GM23338 (cell line): ENCODE results near the gene CTBP2. TPM values are rescaled to one million over a fixed set of nuclear protein-coding genes. Genes with fewer than 3 reads are reported as not detected.

Experiments
- ATAC-seq: fragments of 200-7000 bp; cut with Tn5 transposase; 3 replicates; pipeline ENCODE4 v1.9.1; 2020
- DNase-seq: peaks from one replicate; pipeline ENCODE4 v3.0.0-alpha.2; 2015; ENCODE audit warnings: low spot score
- H2AFZ ChIP-seq: fragments of 200-600 bp; sonication (generic); 2 replicates; pipeline ENCODE4 v1.8.0; 2016; ENCODE audit warnings: antibody characterized with exemption, mild to moderate bottlenecking, moderate library complexity
- H3F3A ChIP-seq: fragments of 200-600 bp; sonication (generic); replicated peaks from 2 replicates; pipeline ENCODE4 v1.8.0; 2017; ENCODE audit warnings: antibody characterized with exemption, mixed run types, low read depth
- H3K27ac ChIP-seq: fragments of 200-600 bp; sonication (generic); 2 replicates; pipeline ENCODE4 v1.6.1; 2016; ENCODE audit warnings: low read depth
- H3K27me3 ChIP-seq: fragments of 200-600 bp; sonication (generic); 2 replicates; pipeline ENCODE4 v1.8.0; 2016; ENCODE audit warnings: mild to moderate bottlenecking, mixed run types, moderate library complexity; ENCODE audit not compliant: insufficient read depth
- H3K36me3 ChIP-seq: fragments of 200-600 bp; sonication (generic); 2 replicates; pipeline ENCODE4 v1.8.0; 2016; ENCODE audit warnings: mild to moderate bottlenecking; ENCODE audit not compliant: insufficient read depth
- H3K4me1 ChIP-seq: fragments of 200-600 bp; sonication (generic); 2 replicates; pipeline ENCODE4 v1.8.0; 2016; ENCODE audit warnings: mild to moderate bottlenecking, moderate library complexity; ENCODE audit not compliant: insufficient read depth
- H3K4me2 ChIP-seq: fragments of 200-600 bp; sonication (generic); 2 replicates; pipeline ENCODE4 v1.7.1; 2017; ENCODE audit warnings: mixed run types
- H3K4me3 ChIP-seq: fragments of 200-600 bp; sonication (generic); 2 replicates; pipeline ENCODE4 v1.6.1; 2016; ENCODE audit warnings: mixed run types
- H3K79me2 ChIP-seq: fragments of 200-600 bp; sonication (generic); replicated peaks from 2 replicates; pipeline ENCODE4 v1.8.0; 2017; ENCODE audit warnings: mild to moderate bottlenecking; ENCODE audit not compliant: insufficient read depth
- H3K9me2 ChIP-seq: fragments of 200-600 bp; sonication (generic); 2 replicates; pipeline ENCODE4 v1.8.0; 2017; ENCODE audit not compliant: insufficient read depth
- H4K20me1 ChIP-seq: fragments of 200-600 bp; sonication (generic); replicated peaks from 2 replicates; pipeline ENCODE4 v1.8.0; 2017; ENCODE audit warnings: mild to moderate bottlenecking; ENCODE audit not compliant: insufficient read depth
- H3K27ac Mint-ChIP-seq: 2 replicates; pipeline ENCODE4 v1.8.0; 2020; ENCODE audit warnings: inconsistent platforms, mild to moderate bottlenecking, moderate library complexity, mixed read lengths
- H3K27me3 Mint-ChIP-seq: 3 replicates; pipeline ENCODE4 v1.8.0; 2022; ENCODE audit warnings: low read depth, mild to moderate bottlenecking, moderate library complexity, mixed read lengths, inconsistent platforms; ENCODE audit not compliant: insufficient read depth, poor library complexity
- H3K36me3 Mint-ChIP-seq: 3 replicates; pipeline ENCODE4 v1.8.0; 2021; ENCODE audit warnings: low read depth, mild to moderate bottlenecking, inconsistent platforms, moderate library complexity, mixed read lengths
- H3K4me1 Mint-ChIP-seq: 3 replicates; pipeline ENCODE4 v1.8.0; 2020; ENCODE audit warnings: mild to moderate bottlenecking, inconsistent platforms, mixed read lengths
- H3K4me3 Mint-ChIP-seq: 3 replicates; pipeline ENCODE4 v1.8.0; 2021; ENCODE audit warnings: moderate library complexity, mild to moderate bottlenecking, inconsistent platforms, mixed read lengths
- H3K9me3 Mint-ChIP-seq: 3 replicates; pipeline ENCODE4 v1.8.0; 2020; ENCODE audit warnings: moderate library complexity, mild to moderate bottlenecking, inconsistent platforms, mixed read lengths
- JUNB ChIP-seq: IDR thresholded peaks from one replicate; pipeline ENCODE4 v1.6.1; 2016; ENCODE audit warnings: antibody characterized with exemption; ENCODE audit not compliant: unreplicated experiment
- POLR2AphosphoS5 ChIP-seq: IDR thresholded peaks from 2 replicates; pipeline ENCODE4 v1.6.1; 2016; ENCODE audit warnings: antibody characterized with exemption, low read depth
- STAT1 ChIP-seq: IDR thresholded peaks from one replicate; pipeline ENCODE4 v1.6.1; 2016; ENCODE audit warnings: antibody characterized with exemption; ENCODE audit not compliant: unreplicated experiment
- ZNF114 ChIP-seq: fragments of 250-450 bp; sonication (Bioruptor Pico); IDR thresholded peaks from 2 replicates; pipeline ENCODE4 v1.5.0; 2020; ENCODE audit warnings: mild to moderate bottlenecking, moderate library complexity
- ZNF331 ChIP-seq: fragments of 250-450 bp; sonication (Bioruptor Pico); IDR thresholded peaks from 2 replicates; pipeline ENCODE4 v1.5.0; 2020; ENCODE audit warnings: low read depth, mild to moderate bottlenecking, moderate library complexity
- polyA plus RNA-seq: library from polyadenylated mRNA; unstranded; fragments of >200 nt; fragmentation: Nextera tagmentation; extraction: Ambion mirVana; gene quantifications from 2 replicates; pipeline ENCODE4 v1.2.1, GENCODE V29; 2016
- total RNA-seq: library from RNA; depleted of rRNA; stranded (reverse); fragments of >200 nt; shearing (Covaris generic); gene quantifications from 2 replicates; pipeline ENCODE4 v1.2.3, GENCODE V29; 2014
- TF ChIP-seq, protein P1 (sequence below): fragments of 250-450 bp; sonication (Bioruptor Pico); IDR thresholded peaks from 2 replicates; pipeline ENCODE4 v1.5.0; 2020; ENCODE audit warnings: mild to moderate bottlenecking, moderate library complexity

The CTBP2 gene
- total and polyA plus RNA-seq, 2 experiments from 2014 or later = 133 to 265 TPM

GRCh38 chr10:125134483-125134848 lies 25.9 kb downstream of the CTBP2 start:
- peaks cover 9% of the 10 kb centered on the region for H3F3A ChIP-seq
- no peaks in the 10 kb centered on the region for H3K9me2 ChIP-seq
- Mint-ChIP-seq H3K9me3 (no peaks in the 10 kb centered on the region; the same call in 2 of the 3 replicates), H3K4me1 (peaks cover 90% of the 10 kb centered on the region), H3K4me3 (peak overlapping the region; percentile 48; the same call in 1 of the 3 replicates), H3K27ac (peak overlapping the region; percentile 91), H3K27me3 (peaks cover 23% of the 10 kb centered on the region), H3K36me3 (peaks cover 92% of the 10 kb centered on the region)
- TF ChIP-seq STAT1 = no peak
- no peak for TF ChIP-seq POLR2AphosphoS5
- TF ChIP-seq, protein P1, sequence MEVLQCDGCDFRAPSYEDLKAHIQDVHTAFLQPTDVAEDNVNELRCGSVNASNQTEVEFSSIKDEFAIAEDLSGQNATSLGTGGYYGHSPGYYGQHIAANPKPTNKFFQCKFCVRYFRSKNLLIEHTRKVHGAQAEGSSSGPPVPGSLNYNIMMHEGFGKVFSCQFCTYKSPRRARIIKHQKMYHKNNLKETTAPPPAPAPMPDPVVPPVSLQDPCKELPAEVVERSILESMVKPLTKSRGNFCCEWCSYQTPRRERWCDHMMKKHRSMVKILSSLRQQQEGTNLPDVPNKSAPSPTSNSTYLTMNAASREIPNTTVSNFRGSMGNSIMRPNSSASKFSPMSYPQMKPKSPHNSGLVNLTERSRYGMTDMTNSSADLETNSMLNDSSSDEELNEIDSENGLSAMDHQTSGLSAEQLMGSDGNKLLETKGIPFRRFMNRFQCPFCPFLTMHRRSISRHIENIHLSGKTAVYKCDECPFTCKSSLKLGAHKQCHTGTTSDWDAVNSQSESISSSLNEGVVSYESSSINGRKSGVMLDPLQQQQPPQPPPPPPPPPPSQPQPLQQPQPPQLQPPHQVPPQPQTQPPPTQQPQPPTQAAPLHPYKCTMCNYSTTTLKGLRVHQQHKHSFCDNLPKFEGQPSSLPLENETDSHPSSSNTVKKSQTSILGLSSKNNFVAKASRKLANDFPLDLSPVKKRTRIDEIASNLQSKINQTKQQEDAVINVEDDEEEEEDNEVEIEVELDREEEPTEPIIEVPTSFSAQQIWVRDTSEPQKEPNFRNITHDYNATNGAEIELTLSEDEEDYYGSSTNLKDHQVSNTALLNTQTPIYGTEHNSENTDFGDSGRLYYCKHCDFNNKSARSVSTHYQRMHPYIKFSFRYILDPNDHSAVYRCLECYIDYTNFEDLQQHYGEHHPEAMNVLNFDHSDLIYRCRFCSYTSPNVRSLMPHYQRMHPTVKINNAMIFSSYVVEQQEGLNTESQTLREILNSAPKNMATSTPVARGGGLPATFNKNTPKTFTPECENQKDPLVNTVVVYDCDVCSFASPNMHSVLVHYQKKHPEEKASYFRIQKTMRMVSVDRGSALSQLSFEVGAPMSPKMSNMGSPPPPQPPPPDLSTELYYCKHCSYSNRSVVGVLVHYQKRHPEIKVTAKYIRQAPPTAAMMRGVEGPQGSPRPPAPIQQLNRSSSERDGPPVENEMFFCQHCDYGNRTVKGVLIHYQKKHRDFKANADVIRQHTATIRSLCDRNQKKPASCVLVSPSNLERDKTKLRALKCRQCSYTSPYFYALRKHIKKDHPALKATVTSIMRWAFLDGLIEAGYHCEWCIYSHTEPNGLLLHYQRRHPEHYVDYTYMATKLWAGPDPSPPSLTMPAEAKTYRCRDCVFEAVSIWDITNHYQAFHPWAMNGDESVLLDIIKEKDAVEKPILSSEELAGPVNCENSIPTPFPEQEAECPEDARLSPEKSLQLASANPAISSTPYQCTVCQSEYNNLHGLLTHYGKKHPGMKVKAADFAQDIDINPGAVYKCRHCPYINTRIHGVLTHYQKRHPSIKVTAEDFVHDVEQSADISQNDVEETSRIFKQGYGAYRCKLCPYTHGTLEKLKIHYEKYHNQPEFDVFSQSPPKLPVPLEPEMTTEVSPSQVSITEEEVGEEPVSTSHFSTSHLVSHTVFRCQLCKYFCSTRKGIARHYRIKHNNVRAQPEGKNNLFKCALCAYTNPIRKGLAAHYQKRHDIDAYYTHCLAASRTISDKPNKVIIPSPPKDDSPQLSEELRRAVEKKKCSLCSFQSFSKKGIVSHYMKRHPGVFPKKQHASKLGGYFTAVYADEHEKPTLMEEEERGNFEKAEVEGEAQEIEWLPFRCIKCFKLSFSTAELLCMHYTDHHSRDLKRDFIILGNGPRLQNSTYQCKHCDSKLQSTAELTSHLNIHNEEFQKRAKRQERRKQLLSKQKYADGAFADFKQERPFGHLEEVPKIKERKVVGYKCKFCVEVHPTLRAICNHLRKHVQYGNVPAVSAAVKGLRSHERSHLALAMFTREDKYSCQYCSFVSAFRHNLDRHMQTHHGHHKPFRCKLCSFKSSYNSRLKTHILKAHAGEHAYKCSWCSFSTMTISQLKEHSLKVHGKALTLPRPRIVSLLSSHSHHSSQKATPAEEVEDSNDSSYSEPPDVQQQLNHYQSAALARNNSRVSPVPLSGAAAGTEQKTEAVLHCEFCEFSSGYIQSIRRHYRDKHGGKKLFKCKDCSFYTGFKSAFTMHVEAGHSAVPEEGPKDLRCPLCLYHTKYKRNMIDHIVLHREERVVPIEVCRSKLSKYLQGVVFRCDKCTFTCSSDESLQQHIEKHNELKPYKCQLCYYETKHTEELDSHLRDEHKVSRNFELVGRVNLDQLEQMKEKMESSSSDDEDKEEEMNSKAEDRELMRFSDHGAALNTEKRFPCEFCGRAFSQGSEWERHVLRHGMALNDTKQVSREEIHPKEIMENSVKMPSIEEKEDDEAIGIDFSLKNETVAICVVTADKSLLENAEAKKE = no peak
- TF ChIP-seq ZNF331 = no peak
- H4K20me1 ChIP-seq = peaks cover 93% of the 10 kb centered on the region
- peaks cover 100% of the 10 kb centered on the region for H3K79me2 ChIP-seq
- H3K36me3 ChIP-seq = peaks cover 21% of the 10 kb centered on the region
- no peaks in the 10 kb centered on the region for H3K27me3 ChIP-seq
- H3K27ac ChIP-seq = peak overlapping the region; percentile 46
- DNase-seq (no peak), ATAC-seq (peak; percentile 11)
- H3K4me2 ChIP-seq = peak overlapping the region; percentile 70
- H3K4me1 ChIP-seq = peaks cover 92% of the 10 kb centered on the region
- no peak overlapping the region for H2AFZ ChIP-seq
- H3K4me3 ChIP-seq = peak overlapping the region; percentile 2; the same call in 1 of the 2 replicates

- peak overlapping the region; percentile 91 for H3K27ac Mint-ChIP-seq
- H3K27me3 ChIP-seq = no peaks in the 10 kb centered on the region
- peaks cover 23% of the 10 kb centered on the region for H3K36me3 ChIP-seq
- peaks cover 92% of the 10 kb centered on the region for H3K36me3 Mint-ChIP-seq
- H3K4me3 ChIP-seq = peak overlapping the region; percentile 2; the same call in 1 of the 2 replicates
- H3K27me3 Mint-ChIP-seq = peaks cover 23% of the 10 kb centered on the region
- H3K4me3 Mint-ChIP-seq = peak overlapping the region; percentile 48
- peaks cover 89% of the 10 kb centered on the region for H3K4me1 Mint-ChIP-seq
- no peak; the same call in 1 of the 3 replicates for ATAC-seq
- H3K9me3 Mint-ChIP-seq = no peaks in the 10 kb centered on the region; the same call in 2 of the 3 replicates
- peak overlapping the region; percentile 46 for H3K27ac ChIP-seq
- no peaks in the 10 kb centered on the region for H3K9me2 ChIP-seq
- H3K79me2 ChIP-seq = peaks cover 100% of the 10 kb centered on the region
- H3K4me2 ChIP-seq = peak overlapping the region; percentile 70
- DNase-seq = no peak
- H2AFZ ChIP-seq = no peak overlapping the region
- peaks cover 5% of the 10 kb centered on the region for H3F3A ChIP-seq
- peaks cover 93% of the 10 kb centered on the region for H4K20me1 ChIP-seq
- peaks cover 93% of the 10 kb centered on the region for H3K4me1 ChIP-seq
- TF ChIP-seq ZNF114 (CRISPR knock-in tag) (no peak), JUNB (no peak), ZNF331 (no peak)
Measured at GRCh38 chr10:125133696-125134482, 26.5 kb downstream of the CTBP2 start.
